ENCODE measurements around the gene TNIP1. TPM values are rescaled to one million over a fixed set of nuclear protein-coding genes. Genes with fewer than 3 reads are reported as not detected.

Gene TNIP1
- total RNA-seq, 4 donors from 2014 or later = 191 to 352 (median 266) TPM

DNA sequence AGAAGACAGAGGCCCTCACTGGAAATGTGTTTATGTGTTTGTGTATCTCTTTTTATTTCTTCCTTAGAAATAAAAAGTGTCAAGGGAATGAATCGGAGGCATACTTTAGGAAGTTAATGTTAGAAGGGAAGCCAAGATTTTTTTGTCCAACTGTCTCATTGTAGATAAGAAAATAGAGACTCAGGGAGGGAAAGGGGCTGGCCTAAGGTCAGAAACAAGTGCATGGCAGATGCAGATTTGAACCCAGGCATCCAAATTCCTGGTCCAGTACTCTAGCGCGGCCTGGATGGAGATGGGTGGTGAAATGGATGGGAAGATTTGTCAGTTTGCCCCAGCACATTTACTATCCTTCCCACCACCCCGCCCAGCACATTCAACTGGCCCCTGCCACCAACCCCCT is 19.8 kb upstream of the TNIP1 start:
- DNase-seq = no peak
- TF ChIP-seq POLR2A (IDR thresholded peaks at IDR 0.05) = no peak
- TF ChIP-seq, protein P1, sequence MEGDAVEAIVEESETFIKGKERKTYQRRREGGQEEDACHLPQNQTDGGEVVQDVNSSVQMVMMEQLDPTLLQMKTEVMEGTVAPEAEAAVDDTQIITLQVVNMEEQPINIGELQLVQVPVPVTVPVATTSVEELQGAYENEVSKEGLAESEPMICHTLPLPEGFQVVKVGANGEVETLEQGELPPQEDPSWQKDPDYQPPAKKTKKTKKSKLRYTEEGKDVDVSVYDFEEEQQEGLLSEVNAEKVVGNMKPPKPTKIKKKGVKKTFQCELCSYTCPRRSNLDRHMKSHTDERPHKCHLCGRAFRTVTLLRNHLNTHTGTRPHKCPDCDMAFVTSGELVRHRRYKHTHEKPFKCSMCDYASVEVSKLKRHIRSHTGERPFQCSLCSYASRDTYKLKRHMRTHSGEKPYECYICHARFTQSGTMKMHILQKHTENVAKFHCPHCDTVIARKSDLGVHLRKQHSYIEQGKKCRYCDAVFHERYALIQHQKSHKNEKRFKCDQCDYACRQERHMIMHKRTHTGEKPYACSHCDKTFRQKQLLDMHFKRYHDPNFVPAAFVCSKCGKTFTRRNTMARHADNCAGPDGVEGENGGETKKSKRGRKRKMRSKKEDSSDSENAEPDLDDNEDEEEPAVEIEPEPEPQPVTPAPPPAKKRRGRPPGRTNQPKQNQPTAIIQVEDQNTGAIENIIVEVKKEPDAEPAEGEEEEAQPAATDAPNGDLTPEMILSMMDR (IDR thresholded peaks at IDR 0.05) = no peak
- H3K4me3 ChIP-seq = no peak overlapping the region
- H3K27ac ChIP-seq = peak overlapping the region in 3 of 4 donors; percentile 44 to 81 (median 71)
- peaks cover 0 to 21% (median 0%) of the 10 kb centered on the region in 3 donors for H3K36me3 ChIP-seq
- H3K27me3 ChIP-seq = no peaks in the 10 kb centered on the region
- H3K4me1 ChIP-seq = peaks cover 4 to 79% (median 17%) of the 10 kb centered on the region in 4 donors
- H3K9me3 ChIP-seq = no peaks in the 10 kb centered on the region

GRCh38 chr5:151098768-151099121 is 17.9 kb upstream of the TNIP1 start:
- no peak for TF ChIP-seq POLR2A (IDR thresholded peaks at IDR 0.05)
- TF ChIP-seq, protein P1 (IDR thresholded peaks at IDR 0.05) = no peak
- DNase-seq = no peak
- Histone ChIP-seq H3K27ac (peak overlapping the region in 3 of 4 donors; percentile 14 to 81 (median 57)), H3K4me3 (no peak overlapping the region), H3K36me3 (peaks cover 0 to 16% (median 0%) of the 10 kb centered on the region in 3 donors), H3K9me3 (no peaks in the 10 kb centered on the region), H3K27me3 (no peaks in the 10 kb centered on the region), H3K4me1 (peaks cover 16 to 81% (median 32%) of the 10 kb centered on the region in 4 donors)

DNA sequence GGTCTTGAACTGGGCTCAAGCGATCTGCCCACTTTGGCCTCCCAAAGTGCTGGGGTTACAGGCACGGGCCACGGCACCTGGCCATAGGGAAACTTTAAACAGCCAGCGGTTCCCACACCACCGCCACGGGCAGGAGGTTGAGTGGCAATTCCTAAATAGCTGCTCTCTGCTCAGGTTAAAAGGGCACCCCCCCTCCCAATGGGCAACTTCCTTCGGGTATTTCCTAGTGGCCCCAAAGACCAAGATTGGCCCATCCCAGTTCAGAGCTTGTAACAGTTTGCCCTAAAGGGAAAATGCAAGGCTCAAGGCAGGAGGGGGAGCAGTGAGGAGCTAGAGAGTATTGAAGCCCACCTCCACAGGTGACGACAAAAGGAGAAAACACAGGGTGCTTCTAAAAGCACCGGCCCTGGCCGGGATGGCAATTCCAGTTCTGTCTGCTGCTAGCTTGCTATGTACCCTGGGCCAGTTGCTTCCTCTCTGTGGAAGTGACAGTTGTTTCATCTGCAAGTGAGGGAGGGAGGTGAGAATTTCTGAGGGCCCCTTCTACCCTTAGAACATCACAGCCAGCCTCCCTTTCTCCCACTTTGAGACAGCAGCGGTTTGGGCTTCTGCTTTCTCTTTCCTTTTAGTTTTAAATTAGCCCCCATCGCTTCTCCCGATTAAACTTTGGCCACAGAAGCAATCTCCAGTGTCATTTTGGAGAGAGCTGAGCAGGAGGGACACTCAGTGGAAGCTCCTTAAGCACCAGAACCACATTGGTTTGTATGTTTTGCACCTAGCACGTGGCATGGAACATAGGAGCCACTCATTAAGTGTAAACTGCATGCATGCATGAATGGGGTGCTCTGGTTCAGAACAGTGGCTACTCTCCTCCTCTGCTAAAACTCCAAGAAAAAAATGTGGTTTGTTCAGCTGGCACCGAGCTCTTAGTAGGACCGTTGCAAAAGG is 17.3 kb upstream of the TNIP1 start:
- DNase-seq = peak in 1 of 3 donors; percentile 42
- H3K4me3 ChIP-seq = no peak overlapping the region
- no peaks in the 10 kb centered on the region for H3K9me3 ChIP-seq
- peaks cover 0 to 16% (median 0%) of the 10 kb centered on the region in 3 donors for H3K36me3 ChIP-seq
- TF ChIP-seq, protein P1 (IDR thresholded peaks at IDR 0.05) = no peak
- TF ChIP-seq POLR2A (IDR thresholded peaks at IDR 0.05) = no peak
- no peaks in the 10 kb centered on the region for H3K27me3 ChIP-seq
- peak overlapping the region; percentile 1 to 81 (median 36) for H3K27ac ChIP-seq
- peaks cover 16 to 87% (median 36%) of the 10 kb centered on the region in 4 donors for H3K4me1 ChIP-seq

DNA sequence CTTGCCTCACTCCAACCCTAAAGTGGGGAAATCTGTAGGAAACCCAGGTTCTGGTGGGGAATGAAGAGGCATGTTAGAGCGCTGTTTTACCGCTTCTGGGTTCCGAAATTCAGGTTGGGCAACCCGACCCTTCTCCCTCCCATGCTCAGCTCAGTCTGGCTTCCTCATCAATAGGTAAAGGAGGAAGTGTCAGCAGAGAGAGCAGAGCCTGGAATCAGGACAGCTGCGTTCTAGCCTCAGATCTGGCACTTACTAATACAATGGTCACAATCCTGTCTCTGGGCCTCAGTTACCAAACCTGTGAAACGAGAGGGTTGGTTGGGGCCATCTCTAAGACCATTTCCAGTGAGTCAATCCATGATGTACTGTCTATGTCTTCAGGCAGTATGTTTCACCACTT is 16.2 kb upstream of the TNIP1 start:
- TF ChIP-seq, protein P1 (IDR thresholded peaks at IDR 0.05) = no peak
- TF ChIP-seq POLR2A (IDR thresholded peaks at IDR 0.05) = no peak
- peak overlapping the region in 3 of 4 donors; percentile 85 to 98 (median 90) for H3K27ac ChIP-seq
- peaks cover 16 to 87% (median 39%) of the 10 kb centered on the region in 4 donors for H3K4me1 ChIP-seq
- DNase-seq = peak in 1 of 3 donors; percentile 43
- no peak overlapping the region for H3K4me3 ChIP-seq
- H3K36me3 ChIP-seq = peaks cover 0 to 11% (median 0%) of the 10 kb centered on the region in 3 donors
- H3K27me3 ChIP-seq = no peaks in the 10 kb centered on the region
- H3K9me3 ChIP-seq = no peaks in the 10 kb centered on the region

GRCh38 chr5:151096001-151096373 is 15.2 kb upstream of the TNIP1 start:
- peak in 2 of 3 donors; percentile 77 to 82 for DNase-seq
- H3K9me3 ChIP-seq = no peaks in the 10 kb centered on the region
- peak overlapping the region; percentile 61 to 98 (median 88) for H3K27ac ChIP-seq
- TF ChIP-seq, protein P1 (IDR thresholded peaks at IDR 0.05) = no peak
- peak in 1 of 2 donors; percentile 35 for TF ChIP-seq POLR2A (IDR thresholded peaks at IDR 0.05)
- H3K27me3 ChIP-seq = no peaks in the 10 kb centered on the region
- no peak overlapping the region for H3K4me3 ChIP-seq
- H3K36me3 ChIP-seq = peaks cover 0 to under 1% (median 0%) of the 10 kb centered on the region in 3 donors
- peaks cover 16 to 76% (median 37%) of the 10 kb centered on the region in 4 donors for H3K4me1 ChIP-seq
